Nephron progenitor cell (in vitro differentiated cells): ENCODE measurements around the gene CTNNA3.

Experiments used
- DNase-seq: peaks from one replicate; pipeline ENCODE4 v3.0.0; 2021
- H3K27ac Mint-ChIP-seq: 2 replicates; pipeline ENCODE4 v1.8.0; 2021; ENCODE audit warnings: mild to moderate bottlenecking, moderate library complexity, mixed read lengths
- H3K27me3 Mint-ChIP-seq: 2 replicates; pipeline ENCODE4 v1.8.0; 2021; ENCODE audit warnings: mild to moderate bottlenecking, low read depth, mixed read lengths; ENCODE audit not compliant: poor library complexity
- H3K36me3 Mint-ChIP-seq: 2 replicates; pipeline ENCODE4 v1.8.0; 2021; ENCODE audit warnings: low read depth, mixed read lengths
- H3K4me1 Mint-ChIP-seq: 2 replicates; pipeline ENCODE4 v1.8.0; 2021; ENCODE audit warnings: mixed read lengths
- H3K4me3 Mint-ChIP-seq: 2 replicates; pipeline ENCODE4 v1.8.0; 2021; ENCODE audit warnings: mild to moderate bottlenecking, moderate library complexity, mixed read lengths
- H3K9me3 Mint-ChIP-seq: 2 replicates; pipeline ENCODE4 v1.8.0; 2021; ENCODE audit warnings: mild to moderate bottlenecking, moderate library complexity, mixed read lengths
- TF ChIP-seq, protein P1 (sequence below): fragments of 200-600 bp; sonication (generic); IDR thresholded peaks from 2 replicates; pipeline ENCODE4 v1.5.0; 2021; ENCODE audit warnings: antibody characterized with exemption

Gene CTNNA3

DNA sequence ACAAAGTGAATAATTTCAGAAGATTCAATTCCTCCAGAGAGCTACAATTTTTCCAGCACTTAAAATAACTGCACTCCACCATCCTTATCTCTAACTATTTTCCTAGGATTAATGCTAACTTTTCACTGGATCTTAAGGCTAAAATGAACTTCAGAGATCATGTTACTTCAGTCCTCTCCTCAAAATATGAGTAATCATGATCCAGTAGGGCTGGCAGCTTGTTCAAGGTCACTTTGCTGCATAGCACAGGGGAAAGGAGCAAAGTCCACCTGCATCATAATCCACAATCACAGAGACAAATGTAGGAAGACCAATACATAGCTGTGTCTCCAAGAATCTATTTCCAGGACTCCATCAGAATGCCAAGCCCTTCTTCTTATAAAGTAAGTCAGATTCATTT, 619.9 kb downstream of the CTNNA3 start:
- no peak for DNase-seq
- no peaks in the 10 kb centered on the region for H3K9me3 Mint-ChIP-seq
- H3K4me1 Mint-ChIP-seq: no peaks in the 10 kb centered on the region
- TF ChIP-seq, protein P1, sequence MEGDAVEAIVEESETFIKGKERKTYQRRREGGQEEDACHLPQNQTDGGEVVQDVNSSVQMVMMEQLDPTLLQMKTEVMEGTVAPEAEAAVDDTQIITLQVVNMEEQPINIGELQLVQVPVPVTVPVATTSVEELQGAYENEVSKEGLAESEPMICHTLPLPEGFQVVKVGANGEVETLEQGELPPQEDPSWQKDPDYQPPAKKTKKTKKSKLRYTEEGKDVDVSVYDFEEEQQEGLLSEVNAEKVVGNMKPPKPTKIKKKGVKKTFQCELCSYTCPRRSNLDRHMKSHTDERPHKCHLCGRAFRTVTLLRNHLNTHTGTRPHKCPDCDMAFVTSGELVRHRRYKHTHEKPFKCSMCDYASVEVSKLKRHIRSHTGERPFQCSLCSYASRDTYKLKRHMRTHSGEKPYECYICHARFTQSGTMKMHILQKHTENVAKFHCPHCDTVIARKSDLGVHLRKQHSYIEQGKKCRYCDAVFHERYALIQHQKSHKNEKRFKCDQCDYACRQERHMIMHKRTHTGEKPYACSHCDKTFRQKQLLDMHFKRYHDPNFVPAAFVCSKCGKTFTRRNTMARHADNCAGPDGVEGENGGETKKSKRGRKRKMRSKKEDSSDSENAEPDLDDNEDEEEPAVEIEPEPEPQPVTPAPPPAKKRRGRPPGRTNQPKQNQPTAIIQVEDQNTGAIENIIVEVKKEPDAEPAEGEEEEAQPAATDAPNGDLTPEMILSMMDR: no peak
- H3K27me3 Mint-ChIP-seq: peaks cover 4% of the 10 kb centered on the region
- H3K36me3 Mint-ChIP-seq: no peaks in the 10 kb centered on the region
- no peak overlapping the region for H3K27ac Mint-ChIP-seq
- H3K4me3 Mint-ChIP-seq: no peak overlapping the region

DNA sequence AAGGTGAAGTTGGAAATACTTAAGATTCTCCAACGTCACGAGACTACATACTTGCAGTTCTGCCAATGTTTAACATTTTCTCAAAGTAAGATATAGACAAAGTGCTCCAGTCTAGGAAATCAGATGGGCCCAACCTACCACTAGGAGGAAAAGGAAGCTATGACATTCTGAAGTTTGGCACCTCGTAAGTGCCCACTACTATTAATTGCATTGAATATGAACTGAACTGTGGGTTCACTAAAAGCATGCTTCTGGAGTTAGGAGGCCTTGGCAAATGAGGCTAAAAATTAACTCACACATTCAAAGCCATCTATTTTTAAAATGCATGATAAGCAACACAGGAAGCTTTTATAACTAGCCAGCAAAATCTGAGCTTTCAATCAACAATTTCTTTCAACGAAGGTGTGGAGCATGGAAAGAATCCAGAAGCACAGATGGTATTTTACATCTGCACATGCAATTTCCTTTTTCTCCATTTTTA, 620.5 kb downstream of the CTNNA3 start:
- Mint-ChIP-seq H3K4me1 (no peaks in the 10 kb centered on the region), H3K36me3 (no peaks in the 10 kb centered on the region), H3K9me3 (no peaks in the 10 kb centered on the region), H3K4me3 (no peak overlapping the region), H3K27ac (no peak overlapping the region), H3K27me3 (peaks cover 4% of the 10 kb centered on the region)
- no peak for DNase-seq
- TF ChIP-seq, protein P1: no peak

DNA sequence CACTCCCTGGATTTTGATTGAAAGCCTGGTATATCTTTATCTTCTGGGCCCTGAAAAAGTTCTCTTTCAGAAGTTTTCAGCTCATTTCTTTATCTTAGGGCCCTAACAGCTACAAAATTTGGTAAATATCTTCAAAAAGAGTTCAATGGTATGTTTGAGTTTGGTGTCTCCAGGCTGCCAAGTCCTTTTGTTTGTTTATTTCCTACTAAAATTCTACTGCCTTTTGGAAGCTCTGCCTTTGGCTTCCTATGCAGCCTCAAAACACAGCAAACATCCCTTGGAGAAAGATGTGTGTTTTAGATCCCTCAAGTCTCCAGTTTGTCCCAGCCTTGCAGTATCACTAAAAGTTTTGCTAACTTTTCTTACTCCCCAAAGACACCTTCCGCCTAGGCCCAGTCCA, 623.3 kb downstream of the CTNNA3 start:
- TF ChIP-seq, protein P1: no peak
- H3K27ac Mint-ChIP-seq: no peak overlapping the region
- no peaks in the 10 kb centered on the region for H3K9me3 Mint-ChIP-seq
- no peak overlapping the region for H3K4me3 Mint-ChIP-seq
- DNase-seq: no peak
- no peaks in the 10 kb centered on the region for H3K4me1 Mint-ChIP-seq
- no peaks in the 10 kb centered on the region for H3K27me3 Mint-ChIP-seq
- H3K36me3 Mint-ChIP-seq: no peaks in the 10 kb centered on the region

DNA sequence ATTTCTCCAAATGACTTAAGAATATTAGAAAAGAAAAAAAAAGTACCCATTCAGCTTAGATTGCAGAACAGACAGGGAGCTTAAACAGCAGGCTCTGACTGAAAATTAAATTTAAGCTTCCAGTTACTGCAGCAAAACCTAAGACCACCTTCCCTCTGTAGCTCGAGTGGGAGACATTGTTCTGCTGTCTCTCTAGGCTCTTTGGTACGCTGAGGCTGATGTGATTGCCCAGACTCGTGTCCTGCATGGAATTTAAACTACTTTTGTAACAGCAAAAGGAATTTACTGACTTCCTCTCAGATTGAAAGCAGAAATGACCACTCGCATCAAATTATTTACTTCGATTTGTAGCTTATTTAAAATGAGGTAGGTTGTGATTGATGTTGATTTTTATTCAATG, 645.6 kb downstream of the CTNNA3 start:
- Mint-ChIP-seq H3K9me3 (no peaks in the 10 kb centered on the region), H3K36me3 (no peaks in the 10 kb centered on the region), H3K27ac (no peak overlapping the region), H3K4me3 (no peak overlapping the region), H3K4me1 (peaks cover 7% of the 10 kb centered on the region), H3K27me3 (no peaks in the 10 kb centered on the region)
- DNase-seq: no peak
- TF ChIP-seq, protein P1: no peak

DNA sequence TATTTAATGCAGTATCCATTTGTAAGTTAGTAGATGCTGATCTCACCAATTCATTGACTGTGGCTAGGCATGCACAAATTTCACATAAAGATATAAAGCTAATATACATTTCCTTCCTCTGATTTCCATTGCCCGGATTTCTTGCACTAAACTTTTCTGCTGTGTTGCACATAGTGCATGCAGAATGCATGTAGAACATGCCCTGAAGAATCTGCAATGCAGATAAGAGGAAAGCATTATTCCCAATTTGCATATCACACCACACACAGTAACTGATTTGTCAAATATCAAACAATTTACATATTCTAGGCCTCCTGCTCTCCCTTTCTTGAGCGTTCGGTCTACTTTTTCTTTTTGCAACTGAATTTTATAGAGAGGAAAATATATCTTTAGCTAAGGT, 646.0 kb downstream of the CTNNA3 start:
- H3K27me3 Mint-ChIP-seq: no peaks in the 10 kb centered on the region
- TF ChIP-seq, protein P1: no peak
- no peak overlapping the region for H3K27ac Mint-ChIP-seq
- DNase-seq: no peak
- peaks cover 7% of the 10 kb centered on the region for H3K4me1 Mint-ChIP-seq
- H3K4me3 Mint-ChIP-seq: no peak overlapping the region
- H3K36me3 Mint-ChIP-seq: no peaks in the 10 kb centered on the region
- H3K9me3 Mint-ChIP-seq: no peaks in the 10 kb centered on the region

DNA sequence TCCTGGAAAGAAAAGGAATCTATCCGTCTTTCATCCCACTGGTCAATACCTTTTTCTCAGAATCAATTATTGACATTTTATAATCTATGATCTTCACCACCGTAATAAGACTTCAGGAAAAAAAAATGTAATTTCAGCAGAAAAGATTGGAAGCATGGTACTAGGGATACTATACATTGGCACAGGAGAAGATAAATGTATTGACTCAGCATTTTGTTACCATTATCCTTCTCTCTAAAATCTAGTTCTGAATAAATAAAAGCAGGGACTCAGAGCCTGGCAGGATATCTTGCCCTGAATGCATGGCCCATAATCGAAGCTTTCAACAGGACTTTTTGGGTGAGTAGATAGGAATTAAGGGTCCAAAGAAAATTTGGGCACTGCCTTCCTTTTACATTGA, 649.5 kb downstream of the CTNNA3 start:
- H3K27me3 Mint-ChIP-seq: no peaks in the 10 kb centered on the region
- DNase-seq: no peak
- no peak overlapping the region for H3K4me3 Mint-ChIP-seq
- no peaks in the 10 kb centered on the region for H3K9me3 Mint-ChIP-seq
- no peaks in the 10 kb centered on the region for H3K36me3 Mint-ChIP-seq
- TF ChIP-seq, protein P1: no peak
- H3K27ac Mint-ChIP-seq: no peak overlapping the region
- H3K4me1 Mint-ChIP-seq: peaks cover 7% of the 10 kb centered on the region
